H1 (cell line): Measurements from ENCODE around the gene TBX2. TPM values are rescaled to one million over a fixed set of nuclear protein-coding genes. Genes with fewer than 3 reads are reported as not detected.

Source experiments
- CTCF ChIA-PET: fragments of 300-600 bp; sonication (Branson Sonifier 250); formaldehyde crosslinking; loops from one replicate; lab custom pipeline; 2021; ENCODE audit not compliant: partially characterized antibody; lab: Charles Lee
- POLR2A ChIA-PET: fragments of 300-600 bp; sonication (Branson Sonifier 250); formaldehyde crosslinking; loops from one replicate; lab custom pipeline; 2021; ENCODE audit warnings: inconsistent platforms; ENCODE audit not compliant: partially characterized antibody; lab: Charles Lee
- DNase-seq, 2 experiments: peaks; one replicate each; pipeline versions ENCODE4 v3.0.0 to v3.0.0-alpha.2; 2010 to 2022; ENCODE audit warnings: low spot score in 2 of 2, low read depth in 1 of 2, mixed read lengths in 1 of 2
- FAIRE-seq: peaks from 2 replicates; lab custom pipeline; 2011; peaks lifted over from hg19 to GRCh38; lab: Jason Lieb, UNC
- H2AFZ ChIP-seq: 2 replicates; pipeline ENCODE4 v1.8.1; 2012; ENCODE audit warnings: low read length, inconsistent platforms
- H2AK5ac ChIP-seq: 2 replicates; pipeline ENCODE4 v1.6.1; 2013; ENCODE audit warnings: low read depth, low read length
- H2BK120ac ChIP-seq: replicated peaks from 2 replicates; pipeline ENCODE3; 2013; ENCODE audit warnings: low read depth, low read length, inconsistent platforms
- H2BK12ac ChIP-seq: 2 replicates; pipeline ENCODE4 v1.6.1; 2013; ENCODE audit warnings: low read depth, low read length
- H2BK15ac ChIP-seq: 2 replicates; pipeline ENCODE4 v1.6.1; 2013; ENCODE audit warnings: low read length
- H2BK20ac ChIP-seq: 2 replicates; pipeline ENCODE4 v1.6.1; 2013; ENCODE audit warnings: low read length
- H2BK5ac ChIP-seq: 2 replicates; pipeline ENCODE4 v1.6.1; 2013; ENCODE audit warnings: low read depth, low read length
- H3K14ac ChIP-seq: 2 replicates; pipeline ENCODE4 v1.6.1; 2013; ENCODE audit warnings: inconsistent platforms; ENCODE audit not compliant: insufficient read length
- H3K18ac ChIP-seq: 2 replicates; pipeline ENCODE4 v1.6.1; 2013; ENCODE audit warnings: low read length; ENCODE audit errors: extremely low read depth
- H3K23ac ChIP-seq: 2 replicates; pipeline ENCODE4 v1.6.1; 2013; ENCODE audit warnings: inconsistent platforms; ENCODE audit not compliant: insufficient read length
- H3K23me2 ChIP-seq: 2 replicates; pipeline ENCODE4 v1.6.1; 2013; ENCODE audit warnings: low read depth, low read length
- H3K27ac ChIP-seq: 2 replicates; pipeline ENCODE4 v1.6.1; 2011; ENCODE audit warnings: low read depth, low read length, inconsistent platforms
- H3K27me3 ChIP-seq, 4 experiments: replicated peaks in 1 of 4; 1 replicate in 1 of 4; 2 replicates in 3 of 4; pipeline versions ENCODE4 v1.6.1 to v1.8.1; 2011 to 2013; ENCODE audit warnings: low read length in 3 of 4, mild to moderate bottlenecking in 3 of 4, inconsistent platforms in 2 of 4, mixed read lengths in 2 of 4, moderate library complexity in 1 of 4; ENCODE audit not compliant: control insufficient read depth in 3 of 4, insufficient read depth in 3 of 4; ENCODE audit errors: extremely low read depth in 1 of 4
- H3K36me3 ChIP-seq, 4 experiments: 2 replicates each; pipeline versions ENCODE4 v1.6.1 to v1.8.1; 2011 to 2013; ENCODE audit warnings: mild to moderate bottlenecking in 4 of 4, low read length in 3 of 4, moderate library complexity in 2 of 4, control low read depth in 1 of 4, inconsistent platforms in 1 of 4; ENCODE audit not compliant: insufficient read depth in 4 of 4, control insufficient read depth in 2 of 4
- H3K4ac ChIP-seq: replicated peaks from 2 replicates; pipeline ENCODE3; 2013; ENCODE audit warnings: low read length, low read depth, mixed read lengths, inconsistent platforms; ENCODE audit not compliant: insufficient read length
- H3K4me1 ChIP-seq, 4 experiments: replicated peaks in 1 of 4; 1 replicate in 1 of 4; 2 replicates in 3 of 4; pipeline versions ENCODE4 v1.6.1 to v1.8.1; 2011 to 2013; ENCODE audit warnings: low read length in 3 of 4, inconsistent platforms in 2 of 4, mixed read lengths in 1 of 4; ENCODE audit not compliant: insufficient read depth in 4 of 4, control insufficient read depth in 3 of 4
- H3K4me2 ChIP-seq, 2 experiments: 2 replicates each; pipeline versions ENCODE4 v1.6.1 to v1.8.1; 2011 to 2013; ENCODE audit warnings: low read depth in 2 of 2, low read length in 2 of 2, control low read depth in 1 of 2, inconsistent platforms in 1 of 2, mild to moderate bottlenecking in 1 of 2; ENCODE audit not compliant: insufficient read depth in 1 of 2
- H3K4me3 ChIP-seq, 4 experiments: fragments of 200-600, 300-600 bp in 1 of 4; sonication (generic), shearing (Covaris generic), sonication (Bioruptor Twin) in 1 of 4; 2 replicates each; pipeline versions ENCODE4 v1.5.1 to v1.8.1; 2011 to 2016; ENCODE audit warnings: low read length in 4 of 4, low read depth in 3 of 4, control low read depth in 2 of 4, inconsistent platforms in 2 of 4, mild to moderate bottlenecking in 2 of 4, mixed read lengths in 1 of 4, moderate library complexity in 1 of 4; ENCODE audit not compliant: insufficient read depth in 2 of 4; ENCODE audit errors: extremely low read depth in 1 of 4
- H3K56ac ChIP-seq: replicated peaks from 2 replicates; pipeline ENCODE3; 2013; ENCODE audit warnings: low read depth, mild to moderate bottlenecking, mixed read lengths, low read length, inconsistent platforms; ENCODE audit not compliant: insufficient read length
- H3K79me1 ChIP-seq: 2 replicates; pipeline ENCODE4 v1.6.1; 2013; ENCODE audit warnings: low read depth, low read length, control low read depth
- H3K79me2 ChIP-seq, 2 experiments: 2 replicates each; pipeline versions ENCODE4 v1.6.1 to v1.8.1; 2012 to 2013; ENCODE audit warnings: low read length in 2 of 2, mild to moderate bottlenecking in 2 of 2, inconsistent platforms in 1 of 2; ENCODE audit not compliant: insufficient read depth in 2 of 2, control insufficient read depth in 1 of 2
- H3K9ac ChIP-seq, 4 experiments: replicated peaks in 1 of 4; 1 replicate in 1 of 4; 2 replicates in 3 of 4; pipeline versions ENCODE4 v1.6.1 to v1.8.1; 2011 to 2013; ENCODE audit warnings: low read depth in 3 of 4, low read length in 3 of 4, control low read depth in 2 of 4, mild to moderate bottlenecking in 2 of 4, moderate library complexity in 2 of 4, inconsistent platforms in 1 of 4; ENCODE audit errors: extremely low read depth in 1 of 4
- H3K9me3 ChIP-seq, 2 experiments: 2 replicates each; pipeline versions ENCODE4 v1.6.1 to v1.8.1; 2012 to 2013; ENCODE audit warnings: mild to moderate bottlenecking in 2 of 2, moderate library complexity in 2 of 2, control low read depth in 1 of 2, inconsistent platforms in 1 of 2, low read depth in 1 of 2, low read length in 1 of 2, mixed read lengths in 1 of 2; ENCODE audit not compliant: insufficient read depth in 2 of 2
- H4K20me1 ChIP-seq, 2 experiments: replicated peaks in 1 of 2; 2 replicates each; pipeline versions ENCODE3 to v1.8.1; 2011 to 2013; ENCODE audit warnings: inconsistent platforms in 2 of 2, low read length in 2 of 2, mild to moderate bottlenecking in 1 of 2; ENCODE audit not compliant: insufficient read depth in 2 of 2, control insufficient read depth in 1 of 2
- H4K5ac ChIP-seq: 2 replicates; pipeline ENCODE4 v1.6.1; 2013; ENCODE audit warnings: low read length, low read depth, mixed read lengths, inconsistent platforms; ENCODE audit not compliant: insufficient read length
- H4K8ac ChIP-seq: 2 replicates; pipeline ENCODE4 v1.8.0; 2013; ENCODE audit warnings: mild to moderate bottlenecking, moderate library complexity, low read length, inconsistent platforms; ENCODE audit not compliant: insufficient read depth; ENCODE audit errors: extremely low read depth
- H4K91ac ChIP-seq: replicated peaks from 2 replicates; pipeline ENCODE3; 2013; ENCODE audit warnings: low read length, mixed read lengths, inconsistent platforms; ENCODE audit not compliant: insufficient read length
- WGBS, 2 experiments: shearing (Covaris generic) in 1 of 2; methylation state at CpG; one replicate each; pipeline versions ENCODE4 v1.1.6 to v1.1.7; 2013 to 2015; ENCODE audit warnings: low lambda C conversion rate in 2 of 2, mixed read lengths in 2 of 2, inconsistent platforms in 1 of 2, low coverage in 1 of 2, missing lambda C conversion rate in 1 of 2; ENCODE audit not compliant: insufficient replicate concordance in 2 of 2, insufficient coverage in 1 of 2, insufficient read length in 1 of 2; ENCODE audit errors: extremely low coverage in 1 of 2, missing lambda C conversion rate in 1 of 2; 5-methylcytosine and 5-hydroxymethylcytosine counted together
- polyA plus RNA-seq, 7 experiments: library from polyadenylated mRNA; depleted of rRNA in 3 of 7; stranded (reverse) in 5 of 7; unstranded in 2 of 7; fragments of >200 nt in 5 of 7; fragments of 200-250 nt in 2 of 7; gene quantifications; 1 replicate in 5 of 7; 2 replicates in 1 of 7; 4 replicates in 1 of 7; pipeline versions ENCODE4 v1.2.1 to v1.2.3, GENCODE V29; 2011 to 2013; ENCODE audit warnings: missing spikeins in 2 of 7, mixed read lengths in 2 of 7
- total RNA-seq: library from RNA; stranded (reverse); fragmentation: NEBNext Ultra II Directional; extraction: Animal tissue kit (Norgen Biotek cat#: 25700); gene quantifications from 2 replicates; pipeline ENCODE4 v1.2.1, GENCODE V29; 2021

Gene TBX2
- total and polyA plus RNA-seq, 2 of the 8 experiments (the other 6 are each of a cell fraction or from before 2014, with no cell fraction given), result not detected

DNA sequence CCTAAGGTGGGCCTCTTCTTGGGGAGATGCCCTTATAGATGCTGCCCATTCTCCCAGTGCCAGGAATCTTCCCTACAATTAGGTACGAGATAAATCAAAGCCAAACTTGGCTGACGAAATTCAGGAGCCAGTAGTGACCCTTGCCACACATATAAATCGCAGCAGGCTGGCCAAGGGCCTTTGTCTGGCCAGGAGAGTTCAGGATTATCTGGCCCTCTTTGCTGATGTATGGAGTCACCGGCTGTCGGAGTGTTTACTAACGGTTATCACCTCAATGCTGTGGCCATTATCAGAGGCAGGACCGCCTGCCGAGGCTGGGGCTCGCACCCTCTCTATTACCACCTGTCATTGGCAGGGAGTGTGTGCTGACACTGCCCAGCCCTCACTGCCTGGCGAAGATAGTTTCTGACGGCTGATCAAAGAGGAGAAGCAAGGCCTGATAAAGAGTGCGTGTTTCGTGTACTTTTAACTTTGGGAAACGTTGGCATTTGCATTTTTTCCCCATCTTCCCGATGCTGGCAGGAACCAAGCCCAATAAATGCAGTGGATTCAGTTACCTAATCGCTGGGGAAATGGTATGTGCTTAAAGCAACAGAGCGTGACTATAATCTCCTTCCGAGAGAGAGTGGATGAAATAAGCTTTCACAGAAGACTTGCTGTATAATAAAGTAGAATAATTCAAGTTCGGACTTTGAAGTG lies 32.8 kb upstream of the TBX2 start:
- Histone ChIP-seq H3K23ac (no peak overlapping the region), H4K20me1 (peaks cover 0 to 2% of the 10 kb centered on the region in 2 experiments), H3K79me1 (no peaks in the 10 kb centered on the region), H3K27me3 (no peaks in the 10 kb centered on the region; a peak in 1 of 7 replicates), H2BK12ac (no peak overlapping the region), H3K79me2 (no peaks in the 10 kb centered on the region), H4K91ac (no peak overlapping the region), H3K4me3 (no peak overlapping the region), H3K23me2 (no peaks in the 10 kb centered on the region), H2BK5ac (no peak overlapping the region), H3K9me3 (no peaks in the 10 kb centered on the region), H4K8ac (peak overlapping the region; percentile 29; the same call in 1 of the 2 replicates), H3K18ac (no peak overlapping the region), H3K27ac (no peak overlapping the region), H4K5ac (no peak overlapping the region), H2AK5ac (no peak overlapping the region), H3K56ac (no peak overlapping the region), H3K4me2 (no peak overlapping the region), H3K9ac (no peak overlapping the region), H2BK15ac (no peak overlapping the region), H2BK20ac (no peak overlapping the region), H2BK120ac (no peak overlapping the region), H2AFZ (no peak overlapping the region), H3K4ac (no peak overlapping the region), H3K4me1 (peaks cover 0 to 3% (median 0%) of the 10 kb centered on the region in 4 experiments; a peak in 1 of 7 replicates), H3K14ac (no peak overlapping the region), H3K36me3 (no peaks in the 10 kb centered on the region)
- ChIA-PET POLR2A (interaction anchor here (1.3 kb wide), 1 partner anchor 25 kb away, joined by 3 read pairs; no protein-coding TSS in a partner anchor), CTCF (interaction anchor here (0.5 to 3.3 kb wide), 9 partner anchors 8 to 402 kb away, joined by 3 to 8 read pairs (median 3); no protein-coding TSS in a partner anchor)
- WGBS, 2 experiments, result 85% methylated on average over 19 of the region's 19 CpGs; no CpG with 5 or more reads in 1 of the 2 experiments
- FAIRE-seq (no peak), DNase-seq (no peak)
